HG02981 (cell line): Measurements from ENCODE around the gene B3GAT1.

Source experiments
- ATAC-seq: cut with Tn5 transposase; IDR thresholded peaks from one replicate; pipeline ENCODE4 v1.9.1; 2021; ENCODE audit warnings: mild to moderate bottlenecking, moderate library complexity; ENCODE audit not compliant: unreplicated experiment

The B3GAT1 gene

DNA sequence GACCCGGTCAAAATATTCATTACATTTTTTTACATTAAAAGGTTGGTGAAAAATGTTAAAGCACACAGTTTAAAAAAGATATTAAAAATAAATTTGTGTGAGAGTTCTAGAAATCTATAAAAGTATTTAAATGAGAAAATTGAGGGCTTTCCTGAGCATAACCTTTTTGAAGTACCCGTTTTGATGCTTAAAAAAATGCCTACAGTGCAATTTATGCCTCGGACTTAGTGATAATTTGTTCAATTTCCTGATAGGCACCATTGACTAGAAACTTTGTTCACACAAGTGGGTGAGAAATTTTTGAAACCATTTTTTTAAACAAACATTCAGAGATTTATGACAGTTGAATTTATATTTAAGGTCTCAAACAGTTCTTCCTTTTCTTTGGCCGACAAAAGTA, 29.7 kb upstream of the B3GAT1 start:
- no peak for ATAC-seq

DNA sequence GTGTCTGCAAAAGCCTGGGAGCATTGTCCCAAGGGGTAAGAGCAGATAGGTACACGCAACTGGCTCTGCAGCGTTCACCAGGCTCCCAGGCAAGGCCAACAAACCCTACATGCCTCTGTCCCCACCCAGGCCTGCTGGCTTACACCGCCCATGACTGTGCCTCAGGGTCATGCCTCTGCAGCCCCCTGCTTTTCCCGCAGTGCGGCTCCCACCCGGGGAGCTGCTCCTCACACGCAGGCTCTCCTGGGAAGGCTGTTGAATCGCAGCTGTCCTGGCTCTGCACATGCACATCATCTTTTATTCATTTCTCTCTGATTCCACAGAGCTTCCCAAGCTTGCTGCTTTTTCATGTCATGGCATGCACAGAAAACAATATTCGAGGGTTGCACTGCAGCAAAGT, 29.2 kb upstream of the B3GAT1 start:
- no peak for ATAC-seq

DNA sequence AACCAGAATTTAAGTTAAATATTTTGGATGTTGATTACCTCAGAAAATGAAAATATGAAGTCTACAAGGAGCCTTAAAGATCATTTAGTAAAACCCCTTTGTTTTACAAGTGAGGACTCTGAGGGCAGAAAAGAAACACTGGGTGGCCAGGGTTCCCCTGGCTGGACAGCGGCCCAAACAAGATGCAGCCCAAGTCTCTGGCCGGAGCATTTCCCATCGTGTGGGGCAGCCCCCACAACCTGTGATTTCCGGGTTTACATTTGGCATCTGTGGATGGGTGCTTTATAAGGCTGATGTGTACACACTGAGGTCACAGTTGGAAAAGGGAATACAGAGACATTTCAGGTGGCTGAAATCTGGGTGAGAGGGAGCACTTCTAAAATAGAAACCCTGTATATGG, 28.8 kb upstream of the B3GAT1 start:
- no peak for ATAC-seq

DNA sequence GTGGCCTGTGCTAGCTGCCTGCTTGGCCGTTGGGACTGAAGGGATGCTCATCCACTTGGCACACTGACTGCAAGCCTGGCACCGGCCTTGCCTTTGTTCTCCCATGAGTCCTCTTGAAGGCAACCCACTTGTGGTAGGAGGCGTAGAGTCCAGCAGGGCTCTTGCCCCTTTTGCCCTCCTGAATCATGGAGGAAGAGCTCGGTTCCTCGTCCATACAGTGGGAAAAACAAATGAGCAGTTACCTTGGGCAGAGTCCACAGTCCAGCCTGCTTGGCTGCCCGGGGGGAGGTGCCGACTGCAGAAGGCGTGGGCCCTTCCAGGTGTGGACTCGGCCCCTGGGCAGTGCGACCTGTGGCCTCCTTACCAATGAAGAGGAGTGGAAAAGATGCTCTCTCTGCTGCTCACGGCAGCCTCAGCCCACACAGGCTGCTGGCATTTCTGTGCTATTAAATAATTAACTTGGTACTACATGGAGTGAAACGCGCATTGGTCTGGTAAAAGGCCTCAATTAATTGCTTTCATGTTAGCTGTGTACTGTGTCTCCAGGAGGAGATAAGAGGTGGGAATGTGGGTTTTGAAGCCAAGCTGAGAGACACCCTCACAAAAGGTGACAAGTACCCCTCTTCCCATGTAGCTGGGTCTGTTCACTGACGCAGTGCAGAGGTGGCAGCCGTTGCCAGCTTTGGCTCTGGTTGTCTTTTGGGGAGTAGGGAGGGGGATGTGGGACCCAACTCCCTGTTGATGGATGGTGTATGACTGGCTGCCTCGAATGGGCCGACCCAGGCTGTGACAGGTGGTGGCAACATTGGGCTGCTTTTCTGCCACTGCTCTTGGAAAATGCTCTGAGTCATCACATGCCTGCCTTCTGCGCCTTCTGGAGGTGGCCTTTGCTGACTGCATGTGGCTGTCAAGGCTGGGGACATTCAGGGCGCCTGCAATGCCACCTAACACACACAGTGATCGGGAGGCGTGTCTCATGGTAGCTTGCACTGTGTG, 26.8 kb upstream of the B3GAT1 start:
- ATAC-seq: no peak

DNA sequence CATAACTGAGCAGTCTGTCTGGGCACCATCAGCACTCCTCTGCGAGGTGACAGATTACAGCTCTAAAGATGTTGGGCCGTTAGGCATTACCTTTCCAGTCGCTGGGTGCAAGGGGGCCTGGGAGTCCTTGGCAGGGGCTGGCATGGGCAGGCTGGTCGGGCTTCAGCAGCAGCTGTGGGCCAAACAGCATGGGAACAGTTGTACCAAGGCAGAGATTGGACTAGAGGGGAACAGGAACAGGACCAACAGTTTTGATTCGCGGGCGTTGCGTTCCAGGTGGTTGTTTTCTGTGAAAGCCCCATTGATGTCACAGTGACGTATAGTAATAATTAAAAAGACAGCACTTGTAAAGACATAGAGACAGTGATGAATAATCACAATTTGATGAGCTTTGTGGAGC, 25.8 kb upstream of the B3GAT1 start:
- no peak for ATAC-seq

DNA sequence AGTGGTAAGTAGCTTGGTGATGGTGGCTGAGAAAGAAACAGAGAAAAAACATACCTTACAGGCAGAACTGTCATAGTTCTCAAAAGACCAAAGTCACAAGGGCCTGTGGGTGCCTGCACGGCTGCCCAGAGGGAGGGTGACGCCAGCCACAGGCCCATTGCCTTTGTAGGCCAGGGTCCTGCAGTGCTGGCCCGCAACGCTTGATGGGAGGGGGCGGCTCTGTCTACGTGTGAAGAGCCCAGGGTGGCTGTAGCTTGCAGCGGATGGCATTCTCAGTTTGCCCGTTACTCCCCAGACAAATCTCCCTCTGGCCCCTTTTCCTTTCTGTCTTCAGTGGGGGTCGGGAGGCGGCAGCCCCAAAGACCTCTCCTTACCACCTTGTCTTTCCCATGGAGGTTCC, 24.7 kb upstream of the B3GAT1 start:
- no peak for ATAC-seq

DNA sequence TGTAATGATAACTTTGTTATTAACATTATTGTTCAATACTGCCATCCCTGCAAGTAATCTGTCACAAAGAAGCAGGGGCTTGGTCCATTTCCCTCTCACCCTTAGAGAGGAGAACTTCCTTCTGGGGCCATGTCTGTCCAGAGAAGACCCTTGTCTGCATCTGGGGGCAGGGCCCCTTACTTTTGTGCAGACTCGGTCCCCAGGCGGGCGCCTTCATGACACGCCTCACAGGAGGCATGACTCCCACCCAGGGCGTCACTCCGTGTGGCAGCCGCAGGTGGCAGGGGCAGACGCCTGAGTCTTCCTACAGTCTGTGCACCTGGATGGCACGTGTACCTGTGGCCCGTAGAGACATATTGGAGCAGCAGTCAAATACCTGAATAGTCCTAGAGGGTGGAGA, 21.8 kb upstream of the B3GAT1 start:
- ATAC-seq: no peak

DNA sequence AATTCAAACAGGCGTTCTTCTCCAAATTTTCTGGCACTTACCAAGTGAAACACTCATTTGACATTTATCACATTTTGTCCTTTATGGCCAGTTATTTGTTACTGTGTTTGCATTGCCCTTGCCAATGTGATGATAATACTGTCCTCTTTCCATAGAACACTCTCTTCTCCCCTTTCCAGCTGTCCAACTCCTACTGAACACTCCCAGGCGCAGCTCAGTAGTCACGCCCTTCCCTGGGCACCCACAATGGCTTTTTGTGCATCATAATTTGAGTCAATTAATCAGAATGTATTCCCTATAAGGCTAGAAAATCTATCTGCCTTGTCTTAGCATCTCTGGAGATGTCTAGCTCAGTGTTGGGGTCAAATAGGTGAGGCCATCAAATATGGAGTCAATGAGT, 21.2 kb upstream of the B3GAT1 start:
- no peak for ATAC-seq

DNA sequence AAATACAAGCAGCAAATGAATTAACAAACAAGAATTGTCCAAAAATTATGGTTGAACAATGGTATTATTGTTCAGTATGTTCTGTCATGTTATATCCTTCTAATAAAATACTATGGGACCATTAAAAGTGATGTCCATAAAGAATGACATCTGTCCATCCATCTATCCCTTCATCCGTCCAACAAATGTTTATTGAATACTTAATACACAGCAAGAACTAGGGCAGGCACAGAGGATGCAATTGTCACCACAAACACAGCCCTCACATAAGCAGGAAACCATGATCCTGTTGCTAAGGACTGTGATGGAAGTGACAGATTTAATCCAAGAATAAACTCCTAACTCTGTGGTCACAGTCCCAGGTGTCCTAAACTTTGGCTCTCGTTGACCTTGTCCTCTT, 20.7 kb upstream of the B3GAT1 start:
- no peak for ATAC-seq

DNA sequence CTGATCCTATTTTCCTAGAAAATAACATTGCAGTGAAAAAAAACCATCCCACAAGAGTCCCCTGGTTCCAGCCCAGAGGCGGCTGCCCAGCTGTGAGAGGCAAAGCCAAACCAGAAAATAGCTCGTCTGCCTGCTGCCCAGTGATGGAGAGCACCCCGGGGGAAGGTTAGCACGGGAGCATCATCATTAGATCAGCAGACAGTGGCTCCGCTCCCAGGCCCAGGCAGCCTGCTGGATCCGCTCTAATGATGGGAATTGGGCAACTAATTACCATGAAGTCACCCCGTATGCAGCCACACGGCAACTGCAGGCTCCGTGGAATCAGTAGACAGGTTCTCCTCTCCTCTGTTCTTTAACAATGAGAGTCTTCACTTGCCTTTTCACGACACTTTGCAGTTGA, 17.1 kb upstream of the B3GAT1 start:
- ATAC-seq: no peak

DNA sequence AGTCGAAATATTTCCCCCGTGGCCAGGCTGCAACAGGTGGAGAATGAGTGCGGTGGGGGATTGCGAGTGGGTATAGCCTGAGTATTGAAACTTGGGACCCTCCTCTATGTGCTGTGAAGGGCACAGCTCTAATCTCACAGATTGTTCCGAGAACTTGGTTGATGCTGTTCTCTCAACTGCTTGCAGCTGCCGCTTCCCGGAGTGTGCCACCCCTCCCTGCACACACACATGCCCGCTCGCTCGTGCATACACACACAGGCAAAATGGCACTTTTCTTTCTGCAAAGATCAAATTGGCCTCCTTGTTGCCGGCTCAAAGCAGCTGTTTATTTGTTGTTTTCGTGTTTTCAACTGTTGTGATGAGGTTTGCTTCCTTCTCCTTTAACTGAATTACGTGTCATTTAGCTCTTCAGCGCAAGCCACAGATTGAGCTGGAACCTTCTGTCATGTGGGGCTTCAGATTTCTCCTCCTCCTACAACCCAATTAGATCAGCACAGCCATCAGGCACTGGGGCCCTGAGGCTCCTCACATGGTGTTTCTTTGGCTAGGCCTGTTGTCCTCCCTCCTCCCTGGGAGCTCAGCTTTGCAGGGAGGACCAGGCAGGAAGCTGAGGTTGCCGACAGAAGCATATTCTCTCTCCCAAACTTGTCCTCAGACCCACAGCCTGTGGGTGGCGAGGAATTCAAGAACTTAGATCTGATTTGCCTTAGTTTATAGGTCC, 13.9 kb upstream of the B3GAT1 start:
- ATAC-seq: no peak

DNA sequence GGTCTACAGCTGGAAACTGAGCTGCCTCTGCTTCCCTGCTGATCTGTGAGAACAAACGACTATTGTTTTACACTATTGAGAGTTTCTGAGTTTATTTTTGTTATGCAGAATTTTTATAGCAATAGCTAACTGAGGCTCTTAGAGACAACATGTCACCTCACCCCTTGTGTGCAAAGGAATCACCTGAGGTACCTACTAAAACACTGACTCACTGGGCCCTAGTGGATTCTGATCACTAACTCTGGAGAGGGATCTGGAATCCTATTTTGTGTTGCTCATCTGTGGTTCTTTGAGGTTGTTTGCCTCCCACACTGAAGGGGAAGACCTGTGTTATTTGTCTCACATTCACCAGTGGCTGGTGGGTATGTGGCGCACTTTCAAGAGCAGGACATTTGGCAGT, 13.4 kb upstream of the B3GAT1 start:
- no peak for ATAC-seq

DNA sequence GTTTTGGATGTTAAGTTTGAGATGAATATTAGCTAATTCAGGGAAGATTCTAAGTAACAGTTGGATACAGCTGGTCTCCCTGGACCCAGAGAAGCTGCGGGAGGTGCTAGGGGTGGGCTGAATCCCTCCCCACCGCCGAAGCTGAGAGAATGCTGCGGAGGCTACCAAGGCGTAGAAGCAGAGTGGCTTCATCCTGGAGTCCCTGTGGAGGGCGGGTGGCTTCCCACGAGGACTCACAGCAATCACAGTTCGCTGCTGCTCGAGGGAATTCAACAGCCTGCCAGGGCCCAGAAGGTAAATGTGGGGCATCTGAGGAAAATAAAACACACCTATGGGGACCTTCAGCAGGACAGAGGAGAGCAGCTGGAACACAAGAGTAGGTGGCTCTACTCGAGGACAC, 11.1 kb upstream of the B3GAT1 start:
- no peak for ATAC-seq

DNA sequence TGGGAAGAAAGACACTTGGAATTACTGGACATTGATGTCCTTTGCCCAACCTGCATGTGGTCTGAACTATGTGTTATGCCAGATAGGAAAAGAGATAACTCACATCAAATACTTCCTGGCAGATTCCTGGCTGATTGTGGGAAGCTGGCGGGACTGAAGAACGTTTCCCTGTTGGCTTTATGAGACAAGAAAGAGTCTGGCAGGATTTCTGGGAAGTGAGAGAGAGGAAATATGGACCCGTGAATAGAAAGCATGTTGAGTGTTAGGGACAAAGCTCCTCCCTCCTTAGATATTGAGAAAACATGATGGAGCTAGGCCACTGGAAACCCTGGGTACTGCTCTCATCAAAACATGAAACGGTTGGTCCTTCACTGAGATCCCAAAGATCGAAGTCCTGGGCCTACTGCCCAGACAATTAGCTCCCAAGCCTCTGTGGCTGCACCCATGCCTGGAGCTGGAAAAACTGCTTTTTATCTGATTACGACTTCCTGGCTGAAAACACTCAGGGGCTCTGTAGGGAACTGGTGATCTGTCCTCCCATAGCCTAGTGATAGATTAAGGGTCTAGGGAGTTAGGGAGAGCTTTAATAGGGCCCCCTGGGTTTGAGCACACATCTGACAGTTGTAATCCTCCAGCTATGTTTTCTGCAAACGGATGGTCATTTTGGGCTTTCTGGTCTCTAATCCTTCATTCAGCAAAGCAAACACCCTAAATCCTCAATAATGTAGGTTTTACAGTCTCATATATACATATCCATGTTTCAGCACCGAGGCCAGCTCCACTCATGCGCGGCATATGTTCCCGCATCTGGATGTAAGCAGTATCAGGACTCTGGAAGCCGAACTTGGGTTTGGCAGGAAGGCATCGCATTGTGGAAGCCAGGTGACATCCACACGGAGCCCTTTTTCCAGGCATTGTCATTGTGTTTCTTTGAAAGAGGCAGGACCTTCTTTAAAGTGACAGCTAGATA, 6.1 kb upstream of the B3GAT1 start:
- ATAC-seq: no peak

DNA sequence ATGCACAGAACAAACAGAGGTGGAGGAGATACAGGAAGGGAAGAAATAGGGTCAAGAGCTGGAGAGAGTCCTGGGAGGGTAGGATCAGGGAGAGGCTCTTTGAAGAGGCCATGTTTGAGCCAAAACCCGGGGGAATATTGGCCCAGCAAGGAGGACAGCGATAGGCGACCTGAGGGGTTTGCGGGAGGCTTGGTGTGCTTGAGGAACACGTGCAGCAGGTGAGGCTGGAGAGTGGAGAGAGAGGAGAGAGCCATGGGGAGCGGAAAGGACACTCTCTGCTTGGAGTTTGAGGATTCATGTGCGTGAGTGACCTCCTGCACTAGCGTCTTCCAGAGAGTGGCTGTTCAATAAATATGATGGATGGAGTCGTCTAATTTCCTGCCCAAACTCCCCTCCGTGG, 4.7 kb upstream of the B3GAT1 start:
- ATAC-seq: no peak

DNA sequence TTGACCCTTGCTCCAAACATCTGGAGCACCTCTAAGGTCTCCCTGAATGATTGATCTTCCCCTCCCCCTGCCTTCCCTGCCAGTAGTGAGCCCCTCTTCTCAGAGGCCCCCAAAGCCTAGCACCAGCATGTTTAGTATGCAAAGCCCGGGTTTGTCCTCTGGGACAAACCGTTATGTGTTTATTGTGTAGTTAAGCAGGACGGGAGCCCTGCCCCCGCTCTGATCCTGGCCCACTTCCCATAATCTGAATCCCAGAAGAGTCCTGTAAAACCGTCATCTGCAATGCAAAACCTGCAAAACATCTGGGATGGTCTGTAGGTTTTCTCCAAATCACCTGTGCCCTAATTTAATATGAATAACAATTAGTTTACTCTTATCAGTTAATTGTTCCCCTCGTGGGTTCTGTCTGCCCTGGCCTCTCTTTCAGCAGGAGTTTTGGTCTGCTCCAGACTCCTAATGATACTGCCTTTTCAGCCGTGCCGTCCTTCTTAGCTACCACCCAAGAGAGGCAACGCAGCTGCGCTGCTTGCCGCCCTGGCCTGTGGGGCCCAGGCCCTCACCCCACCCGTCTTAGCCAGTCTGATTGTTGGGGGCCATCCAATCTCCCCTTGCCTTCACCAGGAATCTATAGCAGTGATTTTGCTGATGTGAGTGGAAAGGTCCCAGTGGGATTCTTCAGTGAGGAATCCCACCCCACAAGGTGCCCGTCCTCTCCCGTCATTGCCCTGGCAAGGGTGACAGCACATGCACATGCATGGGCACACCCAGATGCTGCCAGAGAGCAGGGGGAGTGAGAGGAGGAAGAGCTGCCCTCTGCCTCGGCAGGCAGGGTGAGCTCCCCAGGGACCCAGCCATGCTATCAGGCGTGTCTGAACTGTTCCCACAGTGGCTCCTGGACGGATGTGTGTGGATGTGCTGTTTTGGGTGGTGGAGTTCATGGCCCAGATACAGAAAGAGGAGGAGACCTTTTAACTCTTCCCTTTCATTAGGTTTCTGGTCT, 3.0 kb upstream of the B3GAT1 start:
- ATAC-seq: no peak

DNA sequence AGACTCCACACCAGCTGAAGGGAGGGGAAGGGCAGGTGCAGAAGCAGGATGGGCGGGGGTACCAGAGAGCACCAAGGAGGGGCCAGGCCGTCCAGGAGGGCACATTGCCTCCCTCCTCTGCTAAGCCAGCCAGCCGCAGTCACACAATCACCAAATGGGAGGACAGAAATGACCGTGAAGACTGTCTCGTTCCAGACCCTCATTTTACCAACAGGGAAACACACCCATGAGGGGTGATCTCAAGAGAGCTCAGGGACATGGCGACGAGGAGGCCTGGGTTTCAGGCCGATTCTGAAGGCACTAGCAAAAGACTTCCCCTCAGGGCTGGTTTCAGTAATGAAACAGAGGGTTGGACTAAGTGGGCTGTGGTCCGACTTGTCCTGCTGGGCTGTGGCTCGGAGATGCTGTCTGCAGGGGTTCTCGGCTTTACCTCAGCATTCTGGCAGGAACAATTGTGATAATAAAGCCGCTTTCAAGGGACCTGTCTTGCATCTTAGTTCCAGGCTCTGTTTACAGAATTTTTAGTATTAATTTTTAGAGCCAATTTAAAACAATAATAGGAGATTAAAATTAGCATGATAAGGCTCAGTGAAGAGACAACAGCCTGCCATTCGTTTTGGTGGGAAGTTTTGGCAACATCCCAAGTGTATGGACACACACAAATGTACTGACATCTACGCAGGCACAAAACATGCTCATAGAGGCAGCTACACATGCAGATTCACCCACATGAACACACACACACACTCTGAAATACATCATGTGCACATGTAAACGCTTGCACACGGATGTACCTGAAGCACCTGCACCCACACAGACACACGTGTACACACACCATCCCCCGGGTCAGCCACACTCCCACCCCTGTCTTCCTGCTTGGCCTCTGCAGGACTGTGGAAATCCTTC, 2.0 kb upstream of the B3GAT1 start:
- ATAC-seq: no peak

DNA sequence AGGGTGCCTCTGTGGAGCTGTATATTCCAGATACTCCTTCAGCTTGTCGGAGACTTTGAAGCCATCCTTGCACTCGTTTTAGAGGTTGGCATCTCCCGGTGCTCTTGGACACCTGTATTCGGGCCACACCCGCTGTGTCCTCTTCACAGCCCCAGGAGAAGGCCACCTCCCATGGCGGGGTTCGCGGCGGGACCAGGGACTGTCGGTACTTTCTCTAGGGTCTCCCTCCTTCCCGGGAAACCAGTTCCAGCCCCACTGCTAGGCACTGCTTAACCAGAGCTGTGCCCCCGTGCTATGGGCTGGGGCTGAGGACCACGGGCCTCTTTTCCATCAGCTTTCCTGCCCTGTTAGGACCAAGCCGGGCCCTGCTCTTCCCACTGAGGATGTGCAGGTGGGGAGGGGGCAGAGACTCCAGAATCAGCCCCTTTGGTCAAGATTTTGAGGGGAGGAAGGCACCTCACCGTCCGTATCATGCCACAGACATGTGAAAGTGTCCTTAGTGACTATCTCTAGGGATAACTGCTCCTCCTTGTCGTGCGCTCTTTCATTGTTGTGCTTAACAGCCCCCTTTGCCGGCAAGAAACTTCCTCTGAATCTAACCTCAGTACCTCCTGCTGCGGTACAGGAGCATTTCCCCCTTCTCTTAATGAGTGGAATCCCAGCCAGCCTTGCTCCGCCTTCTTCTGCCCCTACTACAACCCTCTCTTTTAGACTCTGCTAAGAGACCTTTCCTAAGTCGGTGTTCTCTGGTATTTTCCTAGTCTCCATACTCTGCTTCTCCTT, 1.2 kb upstream of the B3GAT1 start:
- ATAC-seq: no peak
